GM12878 (cell line): ENCODE results near the gene ACTRT3.

Experiments used
- E2F4 ChIP-seq: IDR thresholded peaks from 2 replicates; pipeline ENCODE4 v1.6.1; 2012; ENCODE audit warnings: low read depth, low read length, improper control_type of control experiment
- EP300 ChIP-seq, 2 experiments: fragments of 150-350 bp in 1 of 2; IDR thresholded peaks; 2 replicates each; pipeline ENCODE4 v1.6.1; 2011 to 2012; ENCODE audit warnings: low read depth in 2 of 2, low read length in 2 of 2, borderline replicate concordance in 1 of 2, improper control_type of control experiment in 1 of 2, inconsistent platforms in 1 of 2; ENCODE audit not compliant: control insufficient read depth in 1 of 2
- HDGF ChIP-seq: fragments of 450-650 bp; IDR thresholded peaks from 2 replicates; pipeline ENCODE4 v1.6.1; 2016; ENCODE audit warnings: antibody characterized with exemption
- NFIC ChIP-seq: IDR thresholded peaks from 2 replicates; pipeline ENCODE4 v1.6.1; 2012; ENCODE audit warnings: low read depth, mild to moderate bottlenecking, inconsistent platforms, low read length, moderate library complexity
- NR2F1 ChIP-seq: fragments of 450-650 bp; conservative IDR thresholded peaks from 2 replicates; pipeline ENCODE4 v1.6.1; 2017; ENCODE audit warnings: mild to moderate bottlenecking
- POLR2A ChIP-seq: IDR thresholded peaks from 2 replicates; pipeline ENCODE4 v1.6.1; 2011; ENCODE audit warnings: low read depth, mild to moderate bottlenecking, low read length

GRCh38 chr3:169813757-169814517, 44.6 kb upstream of the ACTRT3 start:
- TF ChIP-seq EP300 (IDR thresholded peaks at IDR 0.05; ENCODE audit: borderline replicate concordance in 1 of 2, control insufficient read depth in 1 of 2, low read depth in 2 of 2, low read length in 2 of 2): peak; percentile 62 to 84; a peak in 3 of 4 replicates
- TF ChIP-seq NFIC: peak; percentile 56; the same call in 1 of the 2 replicates
- TF ChIP-seq POLR2A: peak; percentile 70
- TF ChIP-seq NR2F1: peak; percentile 74
- TF ChIP-seq HDGF: 0 out of 2 replicates have a peak, but pooled peaks have one; percentile 31
- TF ChIP-seq E2F4: no peak
